ENCODE results near the gene KRT25. TPM values are rescaled to one million over a fixed set of nuclear protein-coding genes. Genes with fewer than 3 reads are reported as not detected.

KRT25 gene
- total RNA-seq, 3 donors from 2014 or later (not counting 1 experiment from before 2014, with no cell fraction given): not detected

DNA sequence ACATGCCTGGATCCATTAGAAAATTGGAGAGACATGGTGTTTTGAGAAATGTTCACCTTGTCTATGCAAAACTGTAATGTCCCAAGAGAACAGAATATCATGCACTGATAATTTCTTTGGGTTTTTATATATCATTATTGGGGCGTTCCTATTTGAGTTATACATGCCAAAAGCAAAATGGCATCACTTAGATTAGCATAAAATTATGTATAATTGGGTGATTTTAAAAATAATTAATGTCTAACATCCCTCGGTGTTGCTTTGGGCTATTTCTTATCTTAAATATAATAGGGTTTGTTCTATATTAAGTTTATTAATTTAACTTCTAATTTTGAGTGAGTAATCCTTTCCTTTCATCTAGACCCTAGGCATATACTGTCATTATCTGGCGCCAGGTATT lies 44.7 kb upstream of the KRT25 start, which contains the start of gene KRT28:
Gene KRT28, minus strand, starts transcription at position 101 of the 400 bp plus-strand sequence. Its CDS starts 66 bp downstream, at position 35.
- Mint-ChIP-seq H3K27ac (no peak within 1 kb of the TSS), H3K4me3 (no peak within 1 kb of the TSS), H3K4me1 (no peaks in the 10 kb centered on the region), H3K27me3 (ENCODE audit: low read depth in 2 of 2) (peaks cover 21 to 35% of the 10 kb centered on the region in 2 donors), H3K9me3 (no peaks in the 10 kb centered on the region), H3K36me3 (no peaks in the 10 kb centered on the region)
- H3K4me1 ChIP-seq (ENCODE audit: control insufficient read depth, insufficient read depth, low read length): no peaks in the 10 kb centered on the region
- peaks cover 9% of the 10 kb centered on the region for H3K27me3 ChIP-seq (ENCODE audit: control insufficient read depth, insufficient read depth, low read length)
- ATAC-seq: no peak
- DNase-seq: no peak
- TF ChIP-seq, protein P1, sequence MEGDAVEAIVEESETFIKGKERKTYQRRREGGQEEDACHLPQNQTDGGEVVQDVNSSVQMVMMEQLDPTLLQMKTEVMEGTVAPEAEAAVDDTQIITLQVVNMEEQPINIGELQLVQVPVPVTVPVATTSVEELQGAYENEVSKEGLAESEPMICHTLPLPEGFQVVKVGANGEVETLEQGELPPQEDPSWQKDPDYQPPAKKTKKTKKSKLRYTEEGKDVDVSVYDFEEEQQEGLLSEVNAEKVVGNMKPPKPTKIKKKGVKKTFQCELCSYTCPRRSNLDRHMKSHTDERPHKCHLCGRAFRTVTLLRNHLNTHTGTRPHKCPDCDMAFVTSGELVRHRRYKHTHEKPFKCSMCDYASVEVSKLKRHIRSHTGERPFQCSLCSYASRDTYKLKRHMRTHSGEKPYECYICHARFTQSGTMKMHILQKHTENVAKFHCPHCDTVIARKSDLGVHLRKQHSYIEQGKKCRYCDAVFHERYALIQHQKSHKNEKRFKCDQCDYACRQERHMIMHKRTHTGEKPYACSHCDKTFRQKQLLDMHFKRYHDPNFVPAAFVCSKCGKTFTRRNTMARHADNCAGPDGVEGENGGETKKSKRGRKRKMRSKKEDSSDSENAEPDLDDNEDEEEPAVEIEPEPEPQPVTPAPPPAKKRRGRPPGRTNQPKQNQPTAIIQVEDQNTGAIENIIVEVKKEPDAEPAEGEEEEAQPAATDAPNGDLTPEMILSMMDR (IDR thresholded peaks at IDR 0.05): no peak
- H3K4me3 ChIP-seq (ENCODE audit: low read length): no peak within 1 kb of the TSS
- H3K27ac ChIP-seq (ENCODE audit: low read length): no peak within 1 kb of the TSS
- intact Hi-C loops (cut with micrococcal nuclease): loop anchor here (10.0 kb wide), 1 partner anchor 525 kb away; no protein-coding TSS in a partner anchor
- no CpG with 5 or more reads among the region's 3 CpGs for WGBS (ENCODE audit: insufficient coverage)
- H3K9me3 ChIP-seq (ENCODE audit: control insufficient read depth, insufficient read depth, low read length): no peaks in the 10 kb centered on the region
- H3K36me3 ChIP-seq (ENCODE audit: control insufficient read depth, insufficient read depth, low read length): no peaks in the 10 kb centered on the region

DNA sequence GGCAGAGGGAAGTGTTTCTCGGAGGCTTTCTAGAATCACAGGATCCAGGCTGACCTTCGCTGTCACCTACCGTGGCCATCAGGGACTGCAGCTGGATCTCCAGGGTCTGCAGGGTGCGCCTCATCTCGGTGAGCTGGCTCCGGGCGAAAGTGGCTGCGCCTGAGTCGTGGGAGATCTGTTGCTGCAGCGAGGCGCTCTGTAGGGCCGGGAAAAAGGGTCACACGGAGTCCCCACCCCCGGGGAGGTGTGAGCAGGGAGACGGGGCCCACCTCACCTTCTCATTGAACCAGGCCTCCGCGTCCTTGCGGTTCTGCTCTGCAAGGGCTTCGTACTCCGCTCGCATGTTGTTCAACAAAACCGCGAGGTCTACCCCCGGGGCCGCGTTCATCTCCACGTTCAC lies 41.7 kb upstream of the KRT25 start:
- TF ChIP-seq, protein P1 (IDR thresholded peaks at IDR 0.05): no peak
- WGBS (ENCODE audit: insufficient coverage): 79% methylated on average over 27 of the region's 27 CpGs
- Mint-ChIP-seq H3K4me1 (no peaks in the 10 kb centered on the region), H3K27ac (no peak overlapping the region), H3K4me3 (no peak overlapping the region), H3K27me3 (ENCODE audit: low read depth in 2 of 2) (peaks cover 25 to 38% of the 10 kb centered on the region in 2 donors), H3K9me3 (no peaks in the 10 kb centered on the region), H3K36me3 (no peaks in the 10 kb centered on the region)
- Histone ChIP-seq H3K27me3 (ENCODE audit: control insufficient read depth, insufficient read depth, low read length) (peaks cover 15% of the 10 kb centered on the region), H3K4me1 (ENCODE audit: control insufficient read depth, insufficient read depth, low read length) (no peaks in the 10 kb centered on the region), H3K36me3 (ENCODE audit: control insufficient read depth, insufficient read depth, low read length) (no peaks in the 10 kb centered on the region), H3K27ac (ENCODE audit: low read length) (no peak overlapping the region), H3K9me3 (ENCODE audit: control insufficient read depth, insufficient read depth, low read length) (no peaks in the 10 kb centered on the region), H3K4me3 (ENCODE audit: low read length) (no peak overlapping the region)
- DNase-seq (no peak), ATAC-seq (no peak)
- intact Hi-C loops (cut with micrococcal nuclease): no loop called here

DNA sequence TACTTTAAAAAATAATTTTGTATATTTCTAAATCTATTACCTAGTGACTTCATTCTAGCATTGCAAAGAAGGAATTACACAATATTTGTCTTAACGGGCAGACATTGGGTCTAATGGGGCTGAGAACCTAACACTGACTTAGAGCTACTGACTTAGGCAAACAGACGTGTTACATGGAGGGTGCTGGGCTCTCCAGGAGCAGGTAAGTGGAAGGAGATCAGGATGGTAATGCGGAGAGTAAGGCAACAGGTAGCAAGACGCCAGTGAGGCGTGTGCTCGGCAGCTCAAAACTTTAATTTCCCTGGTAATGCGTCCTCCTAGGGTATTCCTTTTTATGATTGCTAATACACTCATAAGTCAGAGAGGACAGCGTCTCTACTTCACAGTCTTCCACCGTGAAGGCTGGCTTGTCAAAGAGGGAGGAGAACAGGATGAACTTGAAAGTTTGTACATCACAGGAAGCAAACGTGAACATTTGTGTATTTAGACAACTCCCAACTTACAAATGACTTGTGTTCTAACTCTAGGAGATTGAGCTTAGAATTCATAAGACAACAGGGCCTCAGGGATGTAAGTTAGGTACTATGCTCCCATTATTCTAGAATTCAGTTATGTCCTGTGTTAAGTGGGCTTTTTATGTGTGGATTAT lies 40.0 kb upstream of the KRT25 start:
- Mint-ChIP-seq H3K4me3 (no peak overlapping the region), H3K4me1 (no peaks in the 10 kb centered on the region), H3K9me3 (no peaks in the 10 kb centered on the region), H3K27me3 (ENCODE audit: low read depth in 2 of 2) (peaks cover 25 to 48% of the 10 kb centered on the region in 2 donors), H3K27ac (no peak overlapping the region), H3K36me3 (no peaks in the 10 kb centered on the region)
- Histone ChIP-seq H3K27me3 (ENCODE audit: control insufficient read depth, insufficient read depth, low read length) (peaks cover 12% of the 10 kb centered on the region), H3K36me3 (ENCODE audit: control insufficient read depth, insufficient read depth, low read length) (no peaks in the 10 kb centered on the region), H3K4me1 (ENCODE audit: control insufficient read depth, insufficient read depth, low read length) (no peaks in the 10 kb centered on the region), H3K4me3 (ENCODE audit: low read length) (no peak overlapping the region), H3K9me3 (ENCODE audit: control insufficient read depth, insufficient read depth, low read length) (no peaks in the 10 kb centered on the region), H3K27ac (ENCODE audit: low read length) (no peak overlapping the region)
- no peak for ATAC-seq
- no peak for DNase-seq
- intact Hi-C loops (cut with micrococcal nuclease): no loop called here
- WGBS (ENCODE audit: insufficient coverage): 84% methylated on average over 9 of the region's 10 CpGs
- TF ChIP-seq, protein P1 (IDR thresholded peaks at IDR 0.05): no peak

DNA sequence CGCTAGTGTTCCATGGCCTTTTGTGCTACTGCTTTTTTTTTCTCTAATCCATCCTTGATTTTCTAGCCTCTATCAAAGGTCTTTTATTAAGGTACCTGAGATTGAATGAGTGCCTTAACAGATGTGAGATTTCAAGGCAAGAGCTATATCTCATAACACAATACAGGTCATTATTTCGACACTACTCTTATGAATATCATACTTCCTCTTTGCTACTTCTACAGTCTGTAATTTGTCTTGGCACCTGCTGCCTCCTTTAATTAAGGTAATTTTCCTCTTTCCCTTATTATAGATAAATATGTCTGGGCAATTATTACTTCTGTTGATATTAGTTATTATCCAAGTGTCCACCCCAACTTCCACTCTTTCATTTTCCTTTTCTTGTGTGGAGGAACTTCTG lies 39.3 kb upstream of the KRT25 start:
- TF ChIP-seq, protein P1 (IDR thresholded peaks at IDR 0.05): no peak
- Mint-ChIP-seq H3K9me3 (no peaks in the 10 kb centered on the region), H3K36me3 (no peaks in the 10 kb centered on the region), H3K4me3 (no peak overlapping the region), H3K4me1 (no peaks in the 10 kb centered on the region), H3K27me3 (ENCODE audit: low read depth in 2 of 2) (peaks cover 25 to 49% of the 10 kb centered on the region in 2 donors), H3K27ac (no peak overlapping the region)
- Histone ChIP-seq H3K36me3 (ENCODE audit: control insufficient read depth, insufficient read depth, low read length) (no peaks in the 10 kb centered on the region), H3K4me3 (ENCODE audit: low read length) (no peak overlapping the region), H3K27me3 (ENCODE audit: control insufficient read depth, insufficient read depth, low read length) (peaks cover 12% of the 10 kb centered on the region), H3K4me1 (ENCODE audit: control insufficient read depth, insufficient read depth, low read length) (no peaks in the 10 kb centered on the region), H3K27ac (ENCODE audit: low read length) (no peak overlapping the region), H3K9me3 (ENCODE audit: control insufficient read depth, insufficient read depth, low read length) (no peaks in the 10 kb centered on the region)
- 58% methylated on average over 2 of the region's 2 CpGs for WGBS (ENCODE audit: insufficient coverage)
- intact Hi-C loops (cut with micrococcal nuclease): no loop called here
- no peak for ATAC-seq
- DNase-seq: no peak

Data from natural killer cell (primary cell).